Measurements from ENCODE around the gene DAZL.

The DAZL gene

GRCh38 chr3:16589867-16590624, 15.2 kb downstream of the DAZL start:
- H3K4me1 ChIP-seq (ENCODE audit: control insufficient read depth, low read depth, low read length) = no peaks in the 10 kb centered on the region
- H3K27ac ChIP-seq (ENCODE audit: low read length) = no peak overlapping the region
- no peaks in the 10 kb centered on the region for H3K36me3 ChIP-seq (ENCODE audit: control insufficient read depth, low read depth, low read length)
- no peaks in the 10 kb centered on the region for H3K9me3 ChIP-seq (ENCODE audit: control insufficient read depth, low read depth, low read length)
- no peak overlapping the region for H3K9ac ChIP-seq (ENCODE audit: low read length)
- H3K4me3 ChIP-seq (ENCODE audit: low read length) = no peak overlapping the region
- no peaks in the 10 kb centered on the region for H3K27me3 ChIP-seq (ENCODE audit: control insufficient read depth, insufficient read depth, low read length)

- H3K27me3 ChIP-seq (ENCODE audit: control insufficient read depth, insufficient read depth, low read length) = no peaks in the 10 kb centered on the region
- no peaks in the 10 kb centered on the region for H3K36me3 ChIP-seq (ENCODE audit: control insufficient read depth, low read depth, low read length)
- H3K4me3 ChIP-seq (ENCODE audit: low read length) = no peak overlapping the region
- H3K4me1 ChIP-seq (ENCODE audit: control insufficient read depth, low read depth, low read length) = no peaks in the 10 kb centered on the region
- no peak overlapping the region for H3K27ac ChIP-seq (ENCODE audit: low read length)
- no peaks in the 10 kb centered on the region for H3K9me3 ChIP-seq (ENCODE audit: control insufficient read depth, low read depth, low read length)
- no peak overlapping the region for H3K9ac ChIP-seq (ENCODE audit: low read length)
These were observed 16.1 kb downstream of the DAZL start for GRCh38 chr3:16589120-16589519.

- Histone ChIP-seq H3K27ac (ENCODE audit: low read length) (no peak overlapping the region), H3K4me1 (ENCODE audit: control insufficient read depth, low read depth, low read length) (no peaks in the 10 kb centered on the region), H3K4me3 (ENCODE audit: low read length) (no peak overlapping the region), H3K36me3 (ENCODE audit: control insufficient read depth, low read depth, low read length) (no peaks in the 10 kb centered on the region), H3K27me3 (ENCODE audit: control insufficient read depth, insufficient read depth, low read length) (no peaks in the 10 kb centered on the region), H3K9me3 (ENCODE audit: control insufficient read depth, low read depth, low read length) (no peaks in the 10 kb centered on the region), H3K9ac (ENCODE audit: low read length) (no peak overlapping the region)
These were observed 17.6 kb downstream of the DAZL start for GRCh38 chr3:16587681-16588060.

- no peak overlapping the region for H3K27ac ChIP-seq (ENCODE audit: low read length)
- H3K9ac ChIP-seq (ENCODE audit: low read length) = no peak overlapping the region
- no peaks in the 10 kb centered on the region for H3K36me3 ChIP-seq (ENCODE audit: control insufficient read depth, low read depth, low read length)
- H3K27me3 ChIP-seq (ENCODE audit: control insufficient read depth, insufficient read depth, low read length) = no peaks in the 10 kb centered on the region
- H3K4me3 ChIP-seq (ENCODE audit: low read length) = no peak overlapping the region
- H3K4me1 ChIP-seq (ENCODE audit: control insufficient read depth, low read depth, low read length) = no peaks in the 10 kb centered on the region
- no peaks in the 10 kb centered on the region for H3K9me3 ChIP-seq (ENCODE audit: control insufficient read depth, low read depth, low read length)
These were observed 18.1 kb downstream of the DAZL start for GRCh38 chr3:16587047-16587680.

- no peaks in the 10 kb centered on the region for H3K4me1 ChIP-seq (ENCODE audit: control insufficient read depth, low read depth, low read length)
- H3K9ac ChIP-seq (ENCODE audit: low read length) = no peak overlapping the region
- no peak overlapping the region for H3K27ac ChIP-seq (ENCODE audit: low read length)
- no peaks in the 10 kb centered on the region for H3K36me3 ChIP-seq (ENCODE audit: control insufficient read depth, low read depth, low read length)
- no peaks in the 10 kb centered on the region for H3K27me3 ChIP-seq (ENCODE audit: control insufficient read depth, insufficient read depth, low read length)
- no peaks in the 10 kb centered on the region for H3K9me3 ChIP-seq (ENCODE audit: control insufficient read depth, low read depth, low read length)
- no peak overlapping the region for H3K4me3 ChIP-seq (ENCODE audit: low read length)
These were observed 20.3 kb downstream of the DAZL start for GRCh38 chr3:16584880-16585279.

- no peak overlapping the region for H3K9ac ChIP-seq (ENCODE audit: low read length)
- H3K4me1 ChIP-seq (ENCODE audit: control insufficient read depth, low read depth, low read length) = no peaks in the 10 kb centered on the region
- H3K4me3 ChIP-seq (ENCODE audit: low read length) = no peak overlapping the region
- no peak overlapping the region for H3K27ac ChIP-seq (ENCODE audit: low read length)
- no peaks in the 10 kb centered on the region for H3K27me3 ChIP-seq (ENCODE audit: control insufficient read depth, insufficient read depth, low read length)
- H3K36me3 ChIP-seq (ENCODE audit: control insufficient read depth, low read depth, low read length) = no peaks in the 10 kb centered on the region
- H3K9me3 ChIP-seq (ENCODE audit: control insufficient read depth, low read depth, low read length) = no peaks in the 10 kb centered on the region
These were observed 21.7 kb downstream of the DAZL start for GRCh38 chr3:16583551-16583950.

- no peaks in the 10 kb centered on the region for H3K27me3 ChIP-seq (ENCODE audit: control insufficient read depth, insufficient read depth, low read length)
- no peaks in the 10 kb centered on the region for H3K4me1 ChIP-seq (ENCODE audit: control insufficient read depth, low read depth, low read length)
- no peak overlapping the region for H3K9ac ChIP-seq (ENCODE audit: low read length)
- no peaks in the 10 kb centered on the region for H3K9me3 ChIP-seq (ENCODE audit: control insufficient read depth, low read depth, low read length)
- no peak overlapping the region for H3K27ac ChIP-seq (ENCODE audit: low read length)
- H3K36me3 ChIP-seq (ENCODE audit: control insufficient read depth, low read depth, low read length) = no peaks in the 10 kb centered on the region
- no peak overlapping the region for H3K4me3 ChIP-seq (ENCODE audit: low read length)
These were observed 35.1 kb downstream of the DAZL start for GRCh38 chr3:16570113-16570512.

GRCh38 chr3:16568532-16568931, 36.7 kb downstream of the DAZL start:
- no peak overlapping the region for H3K27ac ChIP-seq (ENCODE audit: low read length)
- no peaks in the 10 kb centered on the region for H3K4me1 ChIP-seq (ENCODE audit: control insufficient read depth, low read depth, low read length)
- no peak overlapping the region for H3K4me3 ChIP-seq (ENCODE audit: low read length)
- no peak overlapping the region for H3K9ac ChIP-seq (ENCODE audit: low read length)
- no peaks in the 10 kb centered on the region for H3K36me3 ChIP-seq (ENCODE audit: control insufficient read depth, low read depth, low read length)
- H3K9me3 ChIP-seq (ENCODE audit: control insufficient read depth, low read depth, low read length) = no peaks in the 10 kb centered on the region
- H3K27me3 ChIP-seq (ENCODE audit: control insufficient read depth, insufficient read depth, low read length) = no peaks in the 10 kb centered on the region

GRCh38 chr3:16568115-16568514, 37.1 kb downstream of the DAZL start:
- Histone ChIP-seq H3K9ac (ENCODE audit: low read length) (no peak overlapping the region), H3K9me3 (ENCODE audit: control insufficient read depth, low read depth, low read length) (no peaks in the 10 kb centered on the region), H3K27me3 (ENCODE audit: control insufficient read depth, insufficient read depth, low read length) (no peaks in the 10 kb centered on the region), H3K4me3 (ENCODE audit: low read length) (no peak overlapping the region), H3K4me1 (ENCODE audit: control insufficient read depth, low read depth, low read length) (no peaks in the 10 kb centered on the region), H3K36me3 (ENCODE audit: control insufficient read depth, low read depth, low read length) (no peaks in the 10 kb centered on the region), H3K27ac (ENCODE audit: low read length) (no peak overlapping the region)

GRCh38 chr3:16559653-16560365, 45.4 kb downstream of the DAZL start:
- Histone ChIP-seq H3K36me3 (ENCODE audit: control insufficient read depth, low read depth, low read length) (no peaks in the 10 kb centered on the region), H3K27ac (ENCODE audit: low read length) (no peak overlapping the region), H3K4me1 (ENCODE audit: control insufficient read depth, low read depth, low read length) (no peaks in the 10 kb centered on the region), H3K9me3 (ENCODE audit: control insufficient read depth, low read depth, low read length) (no peaks in the 10 kb centered on the region), H3K27me3 (ENCODE audit: control insufficient read depth, insufficient read depth, low read length) (no peaks in the 10 kb centered on the region), H3K4me3 (ENCODE audit: low read length) (no peak overlapping the region), H3K9ac (ENCODE audit: low read length) (no peak overlapping the region)

GRCh38 chr3:16554126-16554525, 51.1 kb downstream of the DAZL start:
- H3K9ac ChIP-seq (ENCODE audit: low read length) = no peak overlapping the region
- H3K4me1 ChIP-seq (ENCODE audit: control insufficient read depth, low read depth, low read length) = peaks cover 8% of the 10 kb centered on the region
- H3K36me3 ChIP-seq (ENCODE audit: control insufficient read depth, low read depth, low read length) = no peaks in the 10 kb centered on the region
- H3K4me3 ChIP-seq (ENCODE audit: low read length) = no peak overlapping the region
- no peaks in the 10 kb centered on the region for H3K27me3 ChIP-seq (ENCODE audit: control insufficient read depth, insufficient read depth, low read length)
- H3K27ac ChIP-seq (ENCODE audit: low read length) = no peak overlapping the region
- H3K9me3 ChIP-seq (ENCODE audit: control insufficient read depth, low read depth, low read length) = no peaks in the 10 kb centered on the region

Data from iPS-18a (cell line).